B cell (primary cell): ENCODE results near the gene HOXC13. TPM values are rescaled to one million over a fixed set of nuclear protein-coding genes. Genes with fewer than 3 reads are reported as not detected.

Experiments
- ATAC-seq: fragments of 200-7000 bp; cut with Tn5 transposase; one replicate; pipeline ENCODE4 v1.10.0; 2021; ENCODE audit warnings: low read depth, mild to moderate bottlenecking, moderate number of reproducible peaks, moderate library complexity
- CTCF ChIA-PET: fragments of 350-600 bp; sonication (Branson Sonifier 250); formaldehyde crosslinking; loops from one replicate; lab custom pipeline; 2021; ENCODE audit warnings: antibody characterized with exemption, inconsistent platforms; lab: Charles Lee
- POLR2A ChIA-PET: fragments of 350-600 bp; sonication (Branson Sonifier 250); formaldehyde crosslinking; loops from one replicate; lab custom pipeline; 2021; ENCODE audit warnings: antibody characterized with exemption; lab: Charles Lee
- DNase-seq: peaks from one replicate; pipeline ENCODE4 v3.0.0; 2013
- H2AFZ ChIP-seq: 2 replicates; pipeline ENCODE4 v1.6.1; 2012; ENCODE audit warnings: mild to moderate bottlenecking, low read depth, low read length; ENCODE audit not compliant: insufficient read depth, poor library complexity, severe bottlenecking
- H3K27ac ChIP-seq, 2 donors: 1 replicate in 1 of 2; 2 replicates in 1 of 2; pipeline ENCODE4 v1.5.1; 2012 to 2013; ENCODE audit warnings: low read length in 2 of 2, mild to moderate bottlenecking in 2 of 2, moderate library complexity in 1 of 2
- H3K27me3 ChIP-seq, 4 experiments: fragments of 200-600 bp in 1 of 4; sonication (generic) in 1 of 4; replicated peaks in 1 of 4; 1 replicate in 2 of 4; 2 replicates in 2 of 4; pipeline versions ENCODE4 v1.6.1 to v1.7.0; 2013 to 2016; ENCODE audit warnings: low read length in 3 of 4, mild to moderate bottlenecking in 2 of 4, mixed read lengths in 1 of 4, moderate library complexity in 1 of 4; ENCODE audit not compliant: insufficient read depth in 4 of 4, control insufficient read depth in 3 of 4; ENCODE audit errors: control extremely low read depth in 1 of 4
- H3K36me3 ChIP-seq, 2 experiments: replicated peaks in 1 of 2; 1 replicate in 1 of 2; 2 replicates in 1 of 2; pipeline versions ENCODE4 v1.6.1 to v1.7.1; 2013; ENCODE audit warnings: low read length in 1 of 2; ENCODE audit not compliant: insufficient read depth in 2 of 2, control insufficient read depth in 1 of 2; ENCODE audit errors: control extremely low read depth in 1 of 2, extremely low read depth in 1 of 2
- H3K4me1 ChIP-seq, 2 donors: fragments of 200-600 bp in 1 of 2; sonication (generic) in 1 of 2; 1 replicate in 1 of 2; 2 replicates in 1 of 2; pipeline versions ENCODE4 v1.5.1 to v1.6.1; 2013 to 2017; ENCODE audit warnings: low read length in 2 of 2; ENCODE audit not compliant: control insufficient read depth in 2 of 2, insufficient read depth in 2 of 2
- H3K4me2 ChIP-seq: replicated peaks from 2 replicates; pipeline ENCODE3; 2012; ENCODE audit warnings: mild to moderate bottlenecking, low read depth, low read length; ENCODE audit not compliant: poor library complexity, severe bottlenecking
- H3K4me3 ChIP-seq, 5 experiments: fragments of 200-600 bp in 1 of 5; sonication (generic) in 1 of 5; 1 replicate in 3 of 5; 2 replicates in 2 of 5; pipeline versions ENCODE4 v1.5.1 to v1.7.0; 2011 to 2016; ENCODE audit warnings: low read length in 4 of 5, mild to moderate bottlenecking in 4 of 5, low read depth in 2 of 5, control low read depth in 1 of 5, moderate library complexity in 1 of 5; ENCODE audit not compliant: insufficient read depth in 1 of 5; ENCODE audit errors: control extremely low read depth in 1 of 5, extremely low read depth in 1 of 5
- H3K79me2 ChIP-seq: fragments of 200-600 bp; sonication (generic); one replicate; pipeline ENCODE4 v1.6.0; 2016; ENCODE audit warnings: low read length; ENCODE audit not compliant: control insufficient read depth, insufficient read depth
- H3K9ac ChIP-seq: fragments of 200-600 bp; sonication (generic); 2 replicates; pipeline ENCODE4 v1.6.1; 2017; ENCODE audit warnings: mild to moderate bottlenecking, low read length, moderate library complexity
- H3K9me3 ChIP-seq, 3 donors: one replicate each; pipeline versions ENCODE4 v1.6.1 to v1.7.1; 2013; ENCODE audit warnings: low read length in 2 of 3; ENCODE audit not compliant: control insufficient read depth in 2 of 3, insufficient read depth in 1 of 3; ENCODE audit errors: control extremely low read depth in 1 of 3
- H4K20me1 ChIP-seq: 2 replicates; pipeline ENCODE4 v1.6.0; 2012; ENCODE audit warnings: mild to moderate bottlenecking, low read length; ENCODE audit not compliant: insufficient read depth, control insufficient read depth, poor library complexity, severe bottlenecking
- H3K27ac Mint-ChIP-seq: one replicate; pipeline ENCODE4 v1.8.0; 2021; ENCODE audit warnings: mixed read lengths
- H3K27me3 Mint-ChIP-seq: one replicate; pipeline ENCODE4 v1.8.0; 2021; ENCODE audit warnings: mixed read lengths
- H3K4me1 Mint-ChIP-seq: one replicate; pipeline ENCODE4 v1.8.0; 2021; ENCODE audit warnings: mixed read lengths
- H3K4me3 Mint-ChIP-seq: one replicate; pipeline ENCODE4 v1.8.0; 2021; ENCODE audit warnings: mixed read lengths
- H3K9me3 Mint-ChIP-seq: one replicate; pipeline ENCODE4 v1.8.0; 2022; ENCODE audit warnings: mixed read lengths; ENCODE audit not compliant: insufficient read depth
- CTCF ChIP-seq: fragments of 200-600 bp; IDR thresholded peaks from one replicate; pipeline ENCODE4 v1.8.0; 2022; ENCODE audit warnings: antibody characterized with exemption, mild to moderate bottlenecking
- EZH2 ChIP-seq: IDR thresholded peaks from 2 replicates; pipeline ENCODE4 v1.6.1; 2012; ENCODE audit warnings: borderline replicate concordance, low read depth, mild to moderate bottlenecking, moderate library complexity, low read length; ENCODE audit not compliant: insufficient read depth, poor library complexity, severe bottlenecking
- WGBS: methylation state at CpG from one replicate; pipeline ENCODE4 v1.1.5; 2013; ENCODE audit warnings: missing lambda C conversion rate; ENCODE audit not compliant: insufficient coverage; 5-methylcytosine and 5-hydroxymethylcytosine counted together
- intact Hi-C: fragments of 100-400 bp; cut with micrococcal nuclease; formaldehyde crosslinking; loops from one replicate; pipeline ENCODE4 v1.10.0; 2022
- polyA plus RNA-seq: library from polyadenylated mRNA; depleted of rRNA; stranded (reverse); fragments of >200 nt; gene quantifications from 2 replicates; pipeline ENCODE4 v1.2.3, GENCODE V29; 2012
- total RNA-seq, 2 donors: library from RNA; stranded (reverse); fragments of 120-200 nt in 1 of 2; gene quantifications; 1 replicate in 1 of 2; 2 replicates in 1 of 2; pipeline versions ENCODE4 v1.2.3 to v1.2.4, GENCODE V29; 2013 to 2022

The HOXC13 gene
- total and polyA plus RNA-seq, 2 donors (not counting 1 experiment from before 2014, with no cell fraction given), result not detected

DNA sequence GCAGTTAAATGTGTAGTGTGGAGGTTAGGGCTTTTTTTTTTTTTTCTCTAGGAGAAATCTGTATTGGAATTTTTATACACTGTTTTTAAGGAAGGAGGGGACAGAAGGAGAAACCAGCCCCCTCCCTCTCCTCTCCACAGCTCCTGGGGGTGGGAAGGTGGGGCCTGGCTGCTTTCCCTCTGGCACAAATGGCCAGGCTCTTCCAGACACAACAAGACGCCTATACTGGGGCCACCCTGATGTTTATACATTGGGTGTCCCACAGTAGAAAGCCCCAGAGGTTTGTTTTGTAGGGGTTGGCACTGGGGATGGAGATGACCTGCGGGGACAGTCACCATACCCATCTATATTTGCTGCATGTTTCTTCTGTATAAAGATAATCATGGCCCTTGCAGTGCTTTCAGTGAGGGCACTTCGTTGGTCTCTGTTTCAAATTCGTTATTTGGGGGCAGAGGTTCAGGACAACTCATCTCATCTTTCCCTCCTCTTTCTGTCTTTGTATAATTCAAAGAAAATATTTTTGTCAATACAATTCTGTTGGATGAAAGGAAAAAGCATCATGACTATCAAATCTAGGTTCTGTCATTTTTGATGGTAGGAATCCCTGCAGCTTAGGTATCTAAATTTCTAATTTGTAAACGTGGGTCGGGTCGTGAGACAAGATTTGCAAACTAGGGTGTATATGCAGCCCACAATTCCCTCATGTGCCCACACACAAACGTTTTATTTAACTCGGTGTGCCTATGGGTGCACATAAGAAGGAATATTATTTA is 38.4 kb downstream of the HOXC13 start:
- Histone ChIP-seq H2AFZ (no peak overlapping the region), H3K27ac (no peak overlapping the region), H3K27me3 (peaks cover 0 to 97% (median 85%) of the 10 kb centered on the region in 4 experiments), H3K4me1 (peaks cover 25 to 42% of the 10 kb centered on the region in 2 donors), H3K9me3 (peaks cover 0 to 78% (median 13%) of the 10 kb centered on the region in 3 donors), H3K4me3 (no peak overlapping the region), H4K20me1 (no peaks in the 10 kb centered on the region), H3K9ac (no peak overlapping the region), H3K79me2 (no peaks in the 10 kb centered on the region), H3K4me2 (no peak overlapping the region), H3K36me3 (no peaks in the 10 kb centered on the region)
- Mint-ChIP-seq H3K4me1 (peaks cover 21% of the 10 kb centered on the region), H3K4me3 (no peak overlapping the region), H3K9me3 (peaks cover 2% of the 10 kb centered on the region), H3K27me3 (peaks cover 83% of the 10 kb centered on the region), H3K27ac (no peak overlapping the region)
- ATAC-seq (no peak), DNase-seq (no peak)
- TF ChIP-seq CTCF, result no peak
- TF ChIP-seq EZH2, result no peak
- ChIA-PET POLR2A (interaction anchor here (0.6 to 0.7 kb wide), 2 partner anchors 15 to 228 kb away, joined by 3 to 12 read pairs; no protein-coding TSS in a partner anchor), CTCF (no interaction called here)
- WGBS, result no CpG with 5 or more reads among the region's 9 CpGs
- intact Hi-C loops, result loop anchor here (5.0 kb wide), 1 partner anchor 35 kb away; no protein-coding TSS in a partner anchor
